H1 (cell line): ENCODE measurements around the gene JPT1. TPM values are rescaled to one million over a fixed set of nuclear protein-coding genes. Genes with fewer than 3 reads are reported as not detected.

Source experiments
- CTCF ChIA-PET: fragments of 300-600 bp; sonication (Branson Sonifier 250); formaldehyde crosslinking; loops from one replicate; lab custom pipeline; 2021; ENCODE audit not compliant: partially characterized antibody; lab: Charles Lee
- POLR2A ChIA-PET: fragments of 300-600 bp; sonication (Branson Sonifier 250); formaldehyde crosslinking; loops from one replicate; lab custom pipeline; 2021; ENCODE audit warnings: inconsistent platforms; ENCODE audit not compliant: partially characterized antibody; lab: Charles Lee
- DNase-seq, 2 experiments: peaks; one replicate each; pipeline versions ENCODE4 v3.0.0 to v3.0.0-alpha.2; 2010 to 2022; ENCODE audit warnings: low spot score in 2 of 2, low read depth in 1 of 2, mixed read lengths in 1 of 2
- FAIRE-seq: peaks from 2 replicates; lab custom pipeline; 2011; peaks lifted over from hg19 to GRCh38; lab: Jason Lieb, UNC
- H2AFZ ChIP-seq: 2 replicates; pipeline ENCODE4 v1.8.1; 2012; ENCODE audit warnings: low read length, inconsistent platforms
- H2AK5ac ChIP-seq: 2 replicates; pipeline ENCODE4 v1.6.1; 2013; ENCODE audit warnings: low read depth, low read length
- H2BK120ac ChIP-seq: replicated peaks from 2 replicates; pipeline ENCODE3; 2013; ENCODE audit warnings: low read depth, low read length, inconsistent platforms
- H2BK12ac ChIP-seq: 2 replicates; pipeline ENCODE4 v1.6.1; 2013; ENCODE audit warnings: low read depth, low read length
- H2BK15ac ChIP-seq: 2 replicates; pipeline ENCODE4 v1.6.1; 2013; ENCODE audit warnings: low read length
- H2BK20ac ChIP-seq: 2 replicates; pipeline ENCODE4 v1.6.1; 2013; ENCODE audit warnings: low read length
- H2BK5ac ChIP-seq: 2 replicates; pipeline ENCODE4 v1.6.1; 2013; ENCODE audit warnings: low read depth, low read length
- H3K14ac ChIP-seq: 2 replicates; pipeline ENCODE4 v1.6.1; 2013; ENCODE audit warnings: inconsistent platforms; ENCODE audit not compliant: insufficient read length
- H3K18ac ChIP-seq: 2 replicates; pipeline ENCODE4 v1.6.1; 2013; ENCODE audit warnings: low read length; ENCODE audit errors: extremely low read depth
- H3K23ac ChIP-seq: 2 replicates; pipeline ENCODE4 v1.6.1; 2013; ENCODE audit warnings: inconsistent platforms; ENCODE audit not compliant: insufficient read length
- H3K23me2 ChIP-seq: 2 replicates; pipeline ENCODE4 v1.6.1; 2013; ENCODE audit warnings: low read depth, low read length
- H3K27ac ChIP-seq: 2 replicates; pipeline ENCODE4 v1.6.1; 2011; ENCODE audit warnings: low read depth, low read length, inconsistent platforms
- H3K27me3 ChIP-seq, 4 experiments: replicated peaks in 1 of 4; 1 replicate in 1 of 4; 2 replicates in 3 of 4; pipeline versions ENCODE4 v1.6.1 to v1.8.1; 2011 to 2013; ENCODE audit warnings: low read length in 3 of 4, mild to moderate bottlenecking in 3 of 4, inconsistent platforms in 2 of 4, mixed read lengths in 2 of 4, moderate library complexity in 1 of 4; ENCODE audit not compliant: control insufficient read depth in 3 of 4, insufficient read depth in 3 of 4; ENCODE audit errors: extremely low read depth in 1 of 4
- H3K36me3 ChIP-seq, 4 experiments: 2 replicates each; pipeline versions ENCODE4 v1.6.1 to v1.8.1; 2011 to 2013; ENCODE audit warnings: mild to moderate bottlenecking in 4 of 4, low read length in 3 of 4, moderate library complexity in 2 of 4, control low read depth in 1 of 4, inconsistent platforms in 1 of 4; ENCODE audit not compliant: insufficient read depth in 4 of 4, control insufficient read depth in 2 of 4
- H3K4ac ChIP-seq: replicated peaks from 2 replicates; pipeline ENCODE3; 2013; ENCODE audit warnings: low read length, low read depth, mixed read lengths, inconsistent platforms; ENCODE audit not compliant: insufficient read length
- H3K4me1 ChIP-seq, 4 experiments: replicated peaks in 1 of 4; 1 replicate in 1 of 4; 2 replicates in 3 of 4; pipeline versions ENCODE4 v1.6.1 to v1.8.1; 2011 to 2013; ENCODE audit warnings: low read length in 3 of 4, inconsistent platforms in 2 of 4, mixed read lengths in 1 of 4; ENCODE audit not compliant: insufficient read depth in 4 of 4, control insufficient read depth in 3 of 4
- H3K4me2 ChIP-seq, 2 experiments: 2 replicates each; pipeline versions ENCODE4 v1.6.1 to v1.8.1; 2011 to 2013; ENCODE audit warnings: low read depth in 2 of 2, low read length in 2 of 2, control low read depth in 1 of 2, inconsistent platforms in 1 of 2, mild to moderate bottlenecking in 1 of 2; ENCODE audit not compliant: insufficient read depth in 1 of 2
- H3K4me3 ChIP-seq, 4 experiments: fragments of 200-600, 300-600 bp in 1 of 4; sonication (generic), shearing (Covaris generic), sonication (Bioruptor Twin) in 1 of 4; 2 replicates each; pipeline versions ENCODE4 v1.5.1 to v1.8.1; 2011 to 2016; ENCODE audit warnings: low read length in 4 of 4, low read depth in 3 of 4, control low read depth in 2 of 4, inconsistent platforms in 2 of 4, mild to moderate bottlenecking in 2 of 4, mixed read lengths in 1 of 4, moderate library complexity in 1 of 4; ENCODE audit not compliant: insufficient read depth in 2 of 4; ENCODE audit errors: extremely low read depth in 1 of 4
- H3K56ac ChIP-seq: replicated peaks from 2 replicates; pipeline ENCODE3; 2013; ENCODE audit warnings: low read depth, mild to moderate bottlenecking, mixed read lengths, low read length, inconsistent platforms; ENCODE audit not compliant: insufficient read length
- H3K79me1 ChIP-seq: 2 replicates; pipeline ENCODE4 v1.6.1; 2013; ENCODE audit warnings: low read depth, low read length, control low read depth
- H3K79me2 ChIP-seq, 2 experiments: 2 replicates each; pipeline versions ENCODE4 v1.6.1 to v1.8.1; 2012 to 2013; ENCODE audit warnings: low read length in 2 of 2, mild to moderate bottlenecking in 2 of 2, inconsistent platforms in 1 of 2; ENCODE audit not compliant: insufficient read depth in 2 of 2, control insufficient read depth in 1 of 2
- H3K9ac ChIP-seq, 4 experiments: replicated peaks in 1 of 4; 1 replicate in 1 of 4; 2 replicates in 3 of 4; pipeline versions ENCODE4 v1.6.1 to v1.8.1; 2011 to 2013; ENCODE audit warnings: low read depth in 3 of 4, low read length in 3 of 4, control low read depth in 2 of 4, mild to moderate bottlenecking in 2 of 4, moderate library complexity in 2 of 4, inconsistent platforms in 1 of 4; ENCODE audit errors: extremely low read depth in 1 of 4
- H3K9me3 ChIP-seq, 2 experiments: 2 replicates each; pipeline versions ENCODE4 v1.6.1 to v1.8.1; 2012 to 2013; ENCODE audit warnings: mild to moderate bottlenecking in 2 of 2, moderate library complexity in 2 of 2, control low read depth in 1 of 2, inconsistent platforms in 1 of 2, low read depth in 1 of 2, low read length in 1 of 2, mixed read lengths in 1 of 2; ENCODE audit not compliant: insufficient read depth in 2 of 2
- H4K20me1 ChIP-seq, 2 experiments: replicated peaks in 1 of 2; 2 replicates each; pipeline versions ENCODE3 to v1.8.1; 2011 to 2013; ENCODE audit warnings: inconsistent platforms in 2 of 2, low read length in 2 of 2, mild to moderate bottlenecking in 1 of 2; ENCODE audit not compliant: insufficient read depth in 2 of 2, control insufficient read depth in 1 of 2
- H4K5ac ChIP-seq: 2 replicates; pipeline ENCODE4 v1.6.1; 2013; ENCODE audit warnings: low read length, low read depth, mixed read lengths, inconsistent platforms; ENCODE audit not compliant: insufficient read length
- H4K8ac ChIP-seq: 2 replicates; pipeline ENCODE4 v1.8.0; 2013; ENCODE audit warnings: mild to moderate bottlenecking, moderate library complexity, low read length, inconsistent platforms; ENCODE audit not compliant: insufficient read depth; ENCODE audit errors: extremely low read depth
- H4K91ac ChIP-seq: replicated peaks from 2 replicates; pipeline ENCODE3; 2013; ENCODE audit warnings: low read length, mixed read lengths, inconsistent platforms; ENCODE audit not compliant: insufficient read length
- BRCA1 ChIP-seq: IDR thresholded peaks from 2 replicates; pipeline ENCODE4 v1.6.1; 2012; ENCODE audit warnings: low read depth, low read length, improper control_type of control experiment
- JUND ChIP-seq: IDR thresholded peaks from 2 replicates; pipeline ENCODE4 v1.6.1; 2011; ENCODE audit warnings: mild to moderate bottlenecking, improper control_type of control experiment, low read length
- KDM5A ChIP-seq: fragments of 200-600 bp; IDR thresholded peaks from 2 replicates; pipeline ENCODE4 v1.7.1; 2012; ENCODE audit warnings: mild to moderate bottlenecking, low read length, inconsistent platforms, mixed read lengths
- MAX ChIP-seq: IDR thresholded peaks from 2 replicates; pipeline ENCODE4 v1.6.1; 2012; ENCODE audit warnings: inconsistent platforms
- NRF1 ChIP-seq: IDR thresholded peaks from 2 replicates; pipeline ENCODE4 v1.6.1; 2011; ENCODE audit warnings: mild to moderate bottlenecking, low read depth, low read length, improper control_type of control experiment
- PHF8 ChIP-seq: fragments of 200-600 bp; sonication (generic); conservative IDR thresholded peaks from 2 replicates; pipeline ENCODE4 v1.7.1; 2012; ENCODE audit warnings: low read depth, mild to moderate bottlenecking, inconsistent platforms, low read length, moderate library complexity
- RBBP5 ChIP-seq: IDR thresholded peaks from 2 replicates; pipeline ENCODE4 v1.7.1; 2012; ENCODE audit warnings: low read depth, mild to moderate bottlenecking, inconsistent platforms, low read length, moderate library complexity, borderline replicate concordance
- SIX5 ChIP-seq: IDR thresholded peaks from 2 replicates; pipeline ENCODE4 v1.6.1; 2011; ENCODE audit warnings: mild to moderate bottlenecking, low read depth, low read length
- SP4 ChIP-seq: IDR thresholded peaks from 2 replicates; pipeline ENCODE4 v1.6.1; 2012; ENCODE audit warnings: low read length, inconsistent platforms
- TAF1 ChIP-seq: IDR thresholded peaks from 2 replicates; pipeline ENCODE4 v1.6.1; 2011; ENCODE audit warnings: mild to moderate bottlenecking, low read depth, low read length
- TAF7 ChIP-seq: optimal IDR thresholded peaks from 2 replicates; pipeline ENCODE3; 2011; ENCODE audit warnings: low read depth, mild to moderate bottlenecking, inconsistent platforms, low read length, moderate library complexity, borderline replicate concordance
- TCF12 ChIP-seq: IDR thresholded peaks from 2 replicates; pipeline ENCODE4 v1.6.1; 2011; ENCODE audit warnings: low read depth, mild to moderate bottlenecking, low read length
- TEAD4 ChIP-seq: IDR thresholded peaks from 2 replicates; pipeline ENCODE4 v1.6.1; 2012; ENCODE audit warnings: low read depth, low read length, inconsistent platforms, mixed read lengths
- WGBS, 2 experiments: shearing (Covaris generic) in 1 of 2; methylation state at CpG; one replicate each; pipeline versions ENCODE4 v1.1.6 to v1.1.7; 2013 to 2015; ENCODE audit warnings: low lambda C conversion rate in 2 of 2, mixed read lengths in 2 of 2, inconsistent platforms in 1 of 2, low coverage in 1 of 2, missing lambda C conversion rate in 1 of 2; ENCODE audit not compliant: insufficient replicate concordance in 2 of 2, insufficient coverage in 1 of 2, insufficient read length in 1 of 2; ENCODE audit errors: extremely low coverage in 1 of 2, missing lambda C conversion rate in 1 of 2; 5-methylcytosine and 5-hydroxymethylcytosine counted together
- polyA plus RNA-seq, 7 experiments: library from polyadenylated mRNA; depleted of rRNA in 3 of 7; stranded (reverse) in 5 of 7; unstranded in 2 of 7; fragments of >200 nt in 5 of 7; fragments of 200-250 nt in 2 of 7; gene quantifications; 1 replicate in 5 of 7; 2 replicates in 1 of 7; 4 replicates in 1 of 7; pipeline versions ENCODE4 v1.2.1 to v1.2.3, GENCODE V29; 2011 to 2013; ENCODE audit warnings: missing spikeins in 2 of 7, mixed read lengths in 2 of 7
- total RNA-seq: library from RNA; stranded (reverse); fragmentation: NEBNext Ultra II Directional; extraction: Animal tissue kit (Norgen Biotek cat#: 25700); gene quantifications from 2 replicates; pipeline ENCODE4 v1.2.1, GENCODE V29; 2021
- TF ChIP-seq, protein P1 (sequence below): IDR thresholded peaks from 2 replicates; pipeline ENCODE4 v1.6.1; 2011; ENCODE audit warnings: low read length, improper control_type of control experiment

The JPT1 gene
- total and polyA plus RNA-seq, 2 of the 8 experiments (the other 6 are each of a cell fraction or from before 2014, with no cell fraction given), result 154 to 369 TPM

- ChIA-PET POLR2A (interaction anchor here (1.2 to 8.9 kb wide), 3 partner anchors 10 to 56 kb away, joined by 3 to 134 read pairs (median 11); partner anchors contain the start of genes JPT1 and NT5C), CTCF (interaction anchor here (0.8 to 9.6 kb wide), 9 partner anchors 9 to 83 kb away, joined by 3 to 239 read pairs (median 4); partner anchors contain the start of gene NT5C)
- 97% methylated on average over 14 of the region's 14 CpGs; no CpG with 5 or more reads in 1 of the 2 experiments for WGBS, 2 experiments
- TF ChIP-seq TAF1 (no peak), NRF1 (no peak), TAF7 (no peak), TEAD4 (no peak), BRCA1 (no peak), KDM5A (no peak), SP4 (no peak), RBBP5 (no peak), SIX5 (no peak), PHF8 (no peak), TCF12 (no peak), JUND (no peak), MAX (no peak)
- TF ChIP-seq, protein P1, sequence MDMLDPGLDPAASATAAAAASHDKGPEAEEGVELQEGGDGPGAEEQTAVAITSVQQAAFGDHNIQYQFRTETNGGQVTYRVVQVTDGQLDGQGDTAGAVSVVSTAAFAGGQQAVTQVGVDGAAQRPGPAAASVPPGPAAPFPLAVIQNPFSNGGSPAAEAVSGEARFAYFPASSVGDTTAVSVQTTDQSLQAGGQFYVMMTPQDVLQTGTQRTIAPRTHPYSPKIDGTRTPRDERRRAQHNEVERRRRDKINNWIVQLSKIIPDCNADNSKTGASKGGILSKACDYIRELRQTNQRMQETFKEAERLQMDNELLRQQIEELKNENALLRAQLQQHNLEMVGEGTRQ, result no peak
Measured at GRCh38 chr17:75118307-75118706, 36.0 kb downstream of the JPT1 start.

More at GRCh38 chr17:75118307-75118706, 36.0 kb downstream of the JPT1 start:
- Histone ChIP-seq H2BK20ac (no peak overlapping the region), H2BK120ac (no peak overlapping the region), H4K8ac (no peak overlapping the region), H3K4me1 (no peaks in the 10 kb centered on the region; a peak in 1 of 7 replicates), H2BK15ac (no peak overlapping the region), H3K79me1 (no peaks in the 10 kb centered on the region; the same call in 1 of the 2 replicates), H3K18ac (no peak overlapping the region), H3K4ac (no peak overlapping the region), H3K4me3 (no peak overlapping the region), H3K27me3 (no peaks in the 10 kb centered on the region), H2BK5ac (no peak overlapping the region), H4K5ac (no peak overlapping the region), H3K79me2 (no peaks in the 10 kb centered on the region; a peak in 1 of 4 replicates), H3K23me2 (no peaks in the 10 kb centered on the region), H3K36me3 (no peaks in the 10 kb centered on the region), H3K27ac (no peak overlapping the region), H4K91ac (no peak overlapping the region), H3K9me3 (no peaks in the 10 kb centered on the region), H3K14ac (no peak overlapping the region), H2AK5ac (no peak overlapping the region), H3K9ac (no peak overlapping the region), H3K23ac (no peak overlapping the region), H2AFZ (no peak overlapping the region), H3K4me2 (no peak overlapping the region), H2BK12ac (no peak overlapping the region), H3K56ac (no peak overlapping the region), H4K20me1 (no peaks in the 10 kb centered on the region)
- FAIRE-seq, result no peak
- no peak for DNase-seq
